Uterus (tissue), 2 donors: Measurements from ENCODE around the gene MAPK8IP1.

ENCODE experiments used
- CTCF ChIP-seq, 4 experiments: fragments of 200-600 bp in 2 of 4; fragments of 450-650 bp in 2 of 4; sonication (generic) in 2 of 4; IDR thresholded peaks; one replicate each; pipeline ENCODE4 v1.5.1; 2016 to 2019; ENCODE audit warnings: antibody characterized with exemption in 4 of 4, mild to moderate bottlenecking in 2 of 4, moderate library complexity in 1 of 4
- POLR2A ChIP-seq, 2 donors: fragments of 450-650 bp; IDR thresholded peaks; one replicate each; pipeline ENCODE4 v1.6.1; 2016; ENCODE audit warnings: antibody characterized with exemption in 2 of 2, mild to moderate bottlenecking in 1 of 2, moderate library complexity in 1 of 2

GRCh38 chr11:45933131-45933831, 47.8 kb downstream of the MAPK8IP1 start:
- TF ChIP-seq POLR2A (IDR thresholded peaks at IDR 0.05) (no peak), CTCF (IDR thresholded peaks at IDR 0.05) (no peak)
